Testis (tissue), 3 donors: ENCODE data around the gene WDR20. TPM values are rescaled to one million over a fixed set of nuclear protein-coding genes. Genes with fewer than 3 reads are reported as not detected.

Experiments used
- DNase-seq: peaks from one replicate; pipeline ENCODE4 v3.0.0-alpha.2; 2019
- H3K27ac ChIP-seq, 2 donors: fragments of 200-600 bp; sonication (generic); one replicate each; pipeline ENCODE4 v1.5.1; 2019
- H3K27me3 ChIP-seq: fragments of 200-600 bp; sonication (generic); one replicate; pipeline ENCODE4 v1.5.1; 2019
- H3K36me3 ChIP-seq: fragments of 200-600 bp; sonication (generic); one replicate; pipeline ENCODE4 v1.5.1; 2017; ENCODE audit warnings: low read depth; ENCODE audit errors: missing control alignments
- H3K4me1 ChIP-seq: fragments of 200-600 bp; sonication (generic); one replicate; pipeline ENCODE4 v1.5.1; 2019
- H3K4me3 ChIP-seq, 2 donors: fragments of 200-600 bp; sonication (generic); one replicate each; pipeline ENCODE4 v1.5.1; 2017 to 2019
- H3K9me3 ChIP-seq: fragments of 200-600 bp; sonication (generic); one replicate; pipeline ENCODE4 v1.5.1; 2017
- POLR2A ChIP-seq: fragments of 450-650 bp; IDR thresholded peaks from one replicate; pipeline ENCODE4 v1.6.1; 2017; ENCODE audit warnings: antibody characterized with exemption, mild to moderate bottlenecking, moderate library complexity
- WGBS, 2 donors: methylation state at CpG; one replicate each; pipeline ENCODE4 v1.1.5; 2018; 5-methylcytosine and 5-hydroxymethylcytosine counted together
- intact Hi-C: fragments of 100-400 bp; cut with DNase I; formaldehyde crosslinking; loops from one replicate; pipeline ENCODE4 v1.15.1; 2023; ENCODE audit warnings: low total_unique reads
- polyA plus RNA-seq: library from polyadenylated mRNA; stranded (reverse); fragments of 350-450 nt; fragmentation: Illumina TruSeq; extraction: RNeasy Lipid Tissue Mini Kit (QIAGEN cat#74804); gene quantifications from one replicate; pipeline ENCODE4 v1.2.3, GENCODE V29; 2014; ENCODE audit warnings: low read depth, low replicate concordance; ENCODE audit not compliant: insufficient read depth
- total RNA-seq, 2 donors: library from RNA; depleted of rRNA; stranded (reverse); fragments of >200 nt; gene quantifications; one replicate each; pipeline ENCODE4 v1.2.3, GENCODE V29; 2016
- TF ChIP-seq, protein P1 (sequence below), 3 experiments: fragments of 450-650 bp in 2 of 3; fragments of 200-600 bp in 1 of 3; sonication (generic) in 1 of 3; IDR thresholded peaks; one replicate each; pipeline ENCODE4 v1.5.1; 2016 to 2019; ENCODE audit warnings: antibody characterized with exemption in 3 of 3, mild to moderate bottlenecking in 2 of 3, moderate library complexity in 1 of 3

WDR20 gene
- total and polyA plus RNA-seq, 3 donors from 2014 or later: 46.5 to 69.2 (median 56.4) TPM

DNA sequence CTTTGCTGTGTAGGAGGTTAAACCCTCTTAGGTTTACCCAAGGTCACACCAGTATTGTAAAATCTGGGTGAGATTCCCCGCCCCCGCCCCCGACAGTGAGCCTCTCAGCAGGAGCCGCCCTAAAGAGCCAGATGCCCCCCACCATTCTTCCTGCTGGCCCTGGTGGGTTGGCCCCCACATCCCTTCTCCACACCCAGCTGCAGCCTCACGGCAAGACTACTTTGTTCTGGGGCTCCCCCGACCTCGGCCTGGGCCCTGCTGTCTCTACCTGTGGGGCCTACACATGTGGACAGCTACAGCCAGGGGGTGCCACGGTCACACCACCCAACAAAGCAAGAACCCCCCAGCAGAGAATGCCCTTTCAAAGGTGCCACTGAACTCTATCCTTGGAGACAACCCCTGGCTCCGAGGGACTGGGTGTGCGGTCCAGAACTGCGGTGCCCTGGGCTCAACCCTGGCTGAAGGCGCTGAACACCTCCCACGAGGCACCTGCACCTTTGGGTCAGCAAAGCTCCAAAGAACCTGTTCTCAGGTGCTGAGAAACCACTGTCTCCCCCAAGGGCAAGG, 82.4 kb downstream of the WDR20 start:
- H3K4me3 ChIP-seq: no peak overlapping the region
- no peaks in the 10 kb centered on the region for H3K36me3 ChIP-seq
- no peaks in the 10 kb centered on the region for H3K9me3 ChIP-seq
- H3K27ac ChIP-seq: no peak overlapping the region
- DNase-seq: no peak
- whole genome bisulfite sequencing, 2 donors: 87 to 94% methylated on average over 5 to 13 of the region's 13 CpGs
- H3K27me3 ChIP-seq: no peaks in the 10 kb centered on the region
- TF ChIP-seq, protein P1, sequence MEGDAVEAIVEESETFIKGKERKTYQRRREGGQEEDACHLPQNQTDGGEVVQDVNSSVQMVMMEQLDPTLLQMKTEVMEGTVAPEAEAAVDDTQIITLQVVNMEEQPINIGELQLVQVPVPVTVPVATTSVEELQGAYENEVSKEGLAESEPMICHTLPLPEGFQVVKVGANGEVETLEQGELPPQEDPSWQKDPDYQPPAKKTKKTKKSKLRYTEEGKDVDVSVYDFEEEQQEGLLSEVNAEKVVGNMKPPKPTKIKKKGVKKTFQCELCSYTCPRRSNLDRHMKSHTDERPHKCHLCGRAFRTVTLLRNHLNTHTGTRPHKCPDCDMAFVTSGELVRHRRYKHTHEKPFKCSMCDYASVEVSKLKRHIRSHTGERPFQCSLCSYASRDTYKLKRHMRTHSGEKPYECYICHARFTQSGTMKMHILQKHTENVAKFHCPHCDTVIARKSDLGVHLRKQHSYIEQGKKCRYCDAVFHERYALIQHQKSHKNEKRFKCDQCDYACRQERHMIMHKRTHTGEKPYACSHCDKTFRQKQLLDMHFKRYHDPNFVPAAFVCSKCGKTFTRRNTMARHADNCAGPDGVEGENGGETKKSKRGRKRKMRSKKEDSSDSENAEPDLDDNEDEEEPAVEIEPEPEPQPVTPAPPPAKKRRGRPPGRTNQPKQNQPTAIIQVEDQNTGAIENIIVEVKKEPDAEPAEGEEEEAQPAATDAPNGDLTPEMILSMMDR (IDR thresholded peaks at IDR 0.05): no peak
- no peak for TF ChIP-seq POLR2A
- peaks cover 4% of the 10 kb centered on the region for H3K4me1 ChIP-seq
- intact Hi-C loops: no loop called here

GRCh38 chr14:102222751-102223150, 83.1 kb downstream of the WDR20 start:
- no peak for TF ChIP-seq POLR2A
- TF ChIP-seq, protein P1 (IDR thresholded peaks at IDR 0.05): no peak
- 94 to 96% methylated on average over 27 to 28 of the region's 28 CpGs for WGBS, 2 donors
- H3K4me1 ChIP-seq: peaks cover 10% of the 10 kb centered on the region
- H3K36me3 ChIP-seq: no peaks in the 10 kb centered on the region
- no peaks in the 10 kb centered on the region for H3K9me3 ChIP-seq
- intact Hi-C loops: no loop called here
- no peak overlapping the region for H3K27ac ChIP-seq
- H3K4me3 ChIP-seq: no peak overlapping the region
- no peak for DNase-seq
- H3K27me3 ChIP-seq: no peaks in the 10 kb centered on the region

DNA sequence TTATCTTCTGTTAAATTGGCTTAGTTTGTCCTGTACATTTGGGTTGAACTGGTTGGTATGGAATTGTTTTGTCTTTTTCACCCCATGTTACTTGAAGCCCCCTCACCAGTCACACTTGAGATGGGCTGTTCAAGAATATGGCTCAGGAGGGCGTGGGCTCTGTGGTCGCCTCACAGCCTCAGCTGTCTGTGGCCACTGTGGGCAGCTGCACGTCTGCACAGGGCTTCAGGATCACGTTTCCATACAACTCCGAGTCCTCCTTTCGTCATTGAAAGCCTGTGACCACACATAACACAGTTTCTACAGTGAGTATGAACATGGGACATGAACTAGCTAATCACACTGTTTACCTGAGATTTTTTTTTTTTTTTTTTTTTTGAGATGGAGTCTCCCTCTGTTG, 84.0 kb downstream of the WDR20 start:
- Histone ChIP-seq H3K27me3 (no peaks in the 10 kb centered on the region), H3K27ac (no peak overlapping the region), H3K9me3 (no peaks in the 10 kb centered on the region), H3K4me1 (peaks cover 10% of the 10 kb centered on the region), H3K4me3 (no peak overlapping the region), H3K36me3 (no peaks in the 10 kb centered on the region)
- 91 to 92% methylated on average over 6 of the region's 6 CpGs for WGBS, 2 donors
- no peak for DNase-seq
- TF ChIP-seq POLR2A: no peak
- intact Hi-C loops: no loop called here

- H3K4me3 ChIP-seq: no peak overlapping the region
- H3K9me3 ChIP-seq: no peaks in the 10 kb centered on the region
- TF ChIP-seq, protein P1 (IDR thresholded peaks at IDR 0.05): no peak
- TF ChIP-seq POLR2A: no peak
- DNase-seq: no peak
- no peak overlapping the region for H3K27ac ChIP-seq
- intact Hi-C loops: no loop called here
- H3K4me1 ChIP-seq: peaks cover 10% of the 10 kb centered on the region
- H3K36me3 ChIP-seq: no peaks in the 10 kb centered on the region
- 94 to 96% methylated on average over 7 of the region's 7 CpGs for whole genome bisulfite sequencing, 2 donors
- no peaks in the 10 kb centered on the region for H3K27me3 ChIP-seq
Measured at GRCh38 chr14:102225386-102225785, 85.7 kb downstream of the WDR20 start.

- DNase-seq: no peak
- no peak overlapping the region for H3K4me3 ChIP-seq
- H3K27me3 ChIP-seq: no peaks in the 10 kb centered on the region
- TF ChIP-seq POLR2A: no peak
- TF ChIP-seq, protein P1 (IDR thresholded peaks at IDR 0.05): no peak
- no peak overlapping the region for H3K27ac ChIP-seq
- WGBS, 2 donors: 85 to 90% methylated on average over 15 of the region's 15 CpGs
- H3K9me3 ChIP-seq: no peaks in the 10 kb centered on the region
- intact Hi-C loops: no loop called here
- H3K36me3 ChIP-seq: no peaks in the 10 kb centered on the region
- H3K4me1 ChIP-seq: peaks cover 10% of the 10 kb centered on the region
Measured at GRCh38 chr14:102225936-102226335, 86.2 kb downstream of the WDR20 start.
